Esophagus squamous epithelium (tissue), 5 donors: ENCODE results near the gene ENDOU. TPM values are rescaled to one million over a fixed set of nuclear protein-coding genes. Genes with fewer than 3 reads are reported as not detected.

Experiments
- DNase-seq: peaks from one replicate; lab custom pipeline; 2025; lab: John Stamatoyannopoulos, UW
- H3K27ac ChIP-seq, 4 donors: fragments of 200-600 bp; sonication (generic); one replicate each; pipeline ENCODE4 v1.5.1; 2016 to 2019; ENCODE audit warnings: mild to moderate bottlenecking in 1 of 4
- H3K27me3 ChIP-seq, 4 donors: fragments of 200-600 bp; sonication (generic); 1 replicate in 3 of 4; 2 replicates in 1 of 4; pipeline versions ENCODE4 v1.5.1 to v1.6.0; 2017 to 2021; ENCODE audit warnings: antibody characterized with exemption in 1 of 4
- H3K36me3 ChIP-seq, 3 donors: fragments of 200-600 bp; sonication (generic); one replicate each; pipeline ENCODE4 v1.5.1; 2016 to 2019
- H3K4me1 ChIP-seq, 3 donors: fragments of 200-600 bp; sonication (generic); one replicate each; pipeline ENCODE4 v1.5.1; 2017 to 2019
- H3K4me3 ChIP-seq, 4 donors: fragments of 200-600 bp; sonication (generic); 1 replicate in 3 of 4; 2 replicates in 1 of 4; pipeline ENCODE4 v1.5.1; 2016 to 2019; ENCODE audit warnings: mild to moderate bottlenecking in 2 of 4, moderate library complexity in 1 of 4
- H3K9me3 ChIP-seq, 3 donors: fragments of 200-600 bp; sonication (generic); one replicate each; pipeline ENCODE4 v1.5.1; 2016 to 2019
- CTCF ChIP-seq, 6 experiments: fragments of 450-650 bp in 4 of 6; fragments of 200-600 bp in 2 of 6; sonication (generic) in 2 of 6; IDR thresholded peaks; one replicate each; pipeline ENCODE4 v1.5.1; 2016 to 2019; ENCODE audit warnings: antibody characterized with exemption in 6 of 6, mild to moderate bottlenecking in 4 of 6, moderate library complexity in 4 of 6
- POLR2A ChIP-seq, 4 donors: fragments of 450-650 bp; IDR thresholded peaks; one replicate each; pipeline ENCODE4 v1.6.1; 2017; ENCODE audit warnings: antibody characterized with exemption in 4 of 4, mild to moderate bottlenecking in 4 of 4, moderate library complexity in 3 of 4
- WGBS, 2 donors: methylation state at CpG; one replicate each; pipeline ENCODE4 v1.1.5; 2018; 5-methylcytosine and 5-hydroxymethylcytosine counted together
- intact Hi-C: fragments of 100-400 bp; cut with DNase I; formaldehyde crosslinking; loops from one replicate; pipeline ENCODE4 v1.15.0; 2022
- total RNA-seq, 4 donors: library from RNA; depleted of rRNA; stranded (reverse); fragments of >200 nt; gene quantifications; one replicate each; pipeline ENCODE4 v1.1.0, GENCODE V29; 2016
- donor health status: DM: yes; HTN: yes; CAD: no.

Gene ENDOU
- total RNA-seq, 4 donors from 2014 or later = 39.8 to 112 (median 46.3) TPM

DNA sequence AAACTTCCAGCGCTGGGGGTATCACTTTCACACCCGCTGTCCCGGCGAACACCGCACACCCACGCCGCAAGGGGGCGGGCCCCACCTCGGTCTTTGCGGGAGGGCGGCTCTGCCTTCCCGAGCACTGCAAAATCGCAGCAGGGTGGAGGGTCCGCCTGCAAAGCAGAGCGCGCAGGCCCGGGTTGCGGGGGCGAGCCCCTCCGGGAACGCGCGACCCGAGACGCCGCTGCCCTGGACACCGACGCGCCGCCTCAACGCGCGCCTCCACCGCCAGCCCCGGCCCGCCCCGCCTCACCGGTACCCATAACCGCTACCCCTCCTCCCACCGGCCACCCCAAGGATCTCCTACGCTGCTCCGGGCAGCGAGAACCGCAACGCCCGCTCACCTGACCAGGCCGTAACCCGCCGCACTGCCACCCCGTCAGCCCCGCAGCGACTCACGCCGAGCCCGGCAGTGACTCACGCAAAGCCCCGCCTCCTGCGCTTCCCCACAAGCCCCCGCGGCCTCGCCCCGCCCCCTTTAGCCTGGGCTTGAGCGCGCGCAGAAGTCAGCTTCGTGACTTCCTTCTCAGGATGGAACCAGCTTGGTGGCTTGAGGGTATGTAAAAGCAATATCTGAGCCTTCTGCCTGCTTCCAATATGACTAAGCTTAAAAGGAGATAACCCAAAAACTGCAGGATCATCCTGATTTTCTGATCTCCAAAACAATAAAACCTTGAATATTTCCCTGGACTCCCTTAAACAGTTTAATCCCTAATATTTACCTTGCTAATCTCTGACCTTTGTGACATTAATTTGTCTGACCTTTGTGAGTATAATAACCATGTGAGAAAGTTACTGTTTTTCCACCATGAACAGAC is 19.5 kb downstream of the ENDOU start, which contains the start of gene RPAP3:
Gene RPAP3 (minus strand): TSS at position 465 of the 860 bp plus-strand sequence. CDS start 3,190 bp downstream, outside the sequence.
- WGBS, 2 donors = 0% methylated on average over 4 of the region's 66 CpGs
- Histone ChIP-seq H3K4me1 (peaks cover 2 to 44% (median 6%) of the 10 kb centered on the region in 3 donors), H3K27ac (peak within 1 kb of the TSS; percentile 91 to 95 (median 94)), H3K4me3 (peak within 1 kb of the TSS; percentile 90 to 99 (median 94)), H3K36me3 (peaks cover 0 to 14% (median 0%) of the 10 kb centered on the region in 3 donors), H3K27me3 (no peaks in the 10 kb centered on the region), H3K9me3 (no peaks in the 10 kb centered on the region)
- intact Hi-C loops = no loop called here
- peak in 3 of 4 donors; percentile 11 to 80 (median 68) for TF ChIP-seq POLR2A (IDR thresholded peaks at IDR 0.05)
- peak; percentile 46 to 82 (median 68) for TF ChIP-seq CTCF (IDR thresholded peaks at IDR 0.05)
- peak; percentile 87 for DNase-seq

DNA sequence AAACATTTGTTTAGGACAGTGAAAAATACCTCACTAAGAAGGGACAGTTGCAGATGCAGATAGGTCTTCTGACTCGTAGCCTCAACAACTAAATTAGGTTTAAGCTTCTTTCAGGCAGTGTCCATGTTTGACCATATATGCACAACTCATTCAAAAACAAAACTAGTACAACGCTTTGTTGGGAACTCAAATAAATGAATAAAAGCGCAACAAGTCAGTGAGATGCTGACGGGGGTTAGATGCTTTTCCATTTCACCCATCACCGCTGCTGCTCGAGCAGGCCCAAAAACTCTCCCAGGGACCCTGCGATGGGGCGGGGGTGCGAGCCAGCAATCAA is 20.1 kb downstream of the ENDOU start:
- no peaks in the 10 kb centered on the region for H3K9me3 ChIP-seq
- no peak for DNase-seq
- peaks cover 2 to 44% (median 6%) of the 10 kb centered on the region in 3 donors for H3K4me1 ChIP-seq
- intact Hi-C loops = no loop called here
- H3K36me3 ChIP-seq = peaks cover 0 to 14% (median 0%) of the 10 kb centered on the region in 3 donors
- peak overlapping the region; percentile 90 to 99 (median 94) for H3K4me3 ChIP-seq
- peak overlapping the region; percentile 91 to 95 (median 94) for H3K27ac ChIP-seq
- H3K27me3 ChIP-seq = no peaks in the 10 kb centered on the region
- 0 to 1% methylated on average over 9 of the region's 9 CpGs for WGBS, 2 donors
- TF ChIP-seq CTCF (IDR thresholded peaks at IDR 0.05) = no peak
- TF ChIP-seq POLR2A (IDR thresholded peaks at IDR 0.05) = no peak

GRCh38 chr12:47704719-47705118 is 20.6 kb downstream of the ENDOU start:
- Histone ChIP-seq H3K9me3 (no peaks in the 10 kb centered on the region), H3K27ac (peak overlapping the region in 2 of 4 donors; percentile 91 to 95), H3K4me1 (peaks cover 2 to 44% (median 6%) of the 10 kb centered on the region in 3 donors), H3K4me3 (peak overlapping the region in 3 of 4 donors; percentile 90 to 96 (median 92)), H3K36me3 (peaks cover 0 to 16% (median 0%) of the 10 kb centered on the region in 3 donors), H3K27me3 (no peaks in the 10 kb centered on the region)
- DNase-seq = no peak
- TF ChIP-seq CTCF (IDR thresholded peaks at IDR 0.05) (no peak), POLR2A (IDR thresholded peaks at IDR 0.05) (no peak)
- WGBS, 2 donors = 77 to 93% methylated on average over 8 to 9 of the region's 9 CpGs
- intact Hi-C loops = no loop called here

- intact Hi-C loops = no loop called here
- no peak overlapping the region for H3K4me3 ChIP-seq
- 94 to 97% methylated on average over 2 of the region's 2 CpGs for WGBS, 2 donors
- H3K27ac ChIP-seq = no peak overlapping the region
- TF ChIP-seq CTCF (IDR thresholded peaks at IDR 0.05) = no peak
- no peak for TF ChIP-seq POLR2A (IDR thresholded peaks at IDR 0.05)
- H3K36me3 ChIP-seq = peaks cover 0 to 48% (median 6%) of the 10 kb centered on the region in 3 donors
- no peaks in the 10 kb centered on the region for H3K27me3 ChIP-seq
- no peak for DNase-seq
- H3K4me1 ChIP-seq = peaks cover 2 to 21% (median 6%) of the 10 kb centered on the region in 3 donors
- no peaks in the 10 kb centered on the region for H3K9me3 ChIP-seq
Observed at GRCh38 chr12:47700263-47700662, 25.0 kb downstream of the ENDOU start.

DNA sequence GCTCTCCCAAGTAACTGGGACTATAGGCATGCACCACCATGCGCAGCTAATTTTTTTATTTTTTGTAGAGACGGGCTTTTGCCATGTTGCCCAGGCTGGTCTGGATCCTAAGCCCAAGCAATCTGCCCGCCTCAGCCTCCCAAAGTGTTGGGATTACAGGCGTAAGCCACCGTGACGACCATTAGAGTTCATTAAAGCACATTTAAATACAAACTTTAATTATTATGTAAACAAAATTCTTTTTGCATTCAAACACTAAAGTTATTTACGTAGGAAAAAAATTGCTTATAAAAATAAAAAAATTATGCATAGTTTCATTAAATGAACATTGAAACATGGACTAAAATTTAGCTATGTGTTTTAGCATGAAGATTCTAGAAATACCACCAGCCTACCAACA is 26.7 kb downstream of the ENDOU start:
- Histone ChIP-seq H3K4me1 (peaks cover 0 to 5% (median 0%) of the 10 kb centered on the region in 3 donors), H3K9me3 (no peaks in the 10 kb centered on the region), H3K36me3 (peaks cover 0 to 62% (median 6%) of the 10 kb centered on the region in 3 donors), H3K27me3 (no peaks in the 10 kb centered on the region), H3K27ac (no peak overlapping the region), H3K4me3 (no peak overlapping the region)
- WGBS, 2 donors = 89 to 94% methylated on average over 7 of the region's 7 CpGs
- TF ChIP-seq POLR2A (IDR thresholded peaks at IDR 0.05) (no peak), CTCF (IDR thresholded peaks at IDR 0.05) (no peak)
- intact Hi-C loops = no loop called here
- no peak for DNase-seq
